DMS53 treated with DMSO at 0.1 percent for 48 hours (cell line): ENCODE data around the gene C1QL4.

Experiments
- DNase-seq: peaks from one replicate; lab custom pipeline; 2025; ENCODE audit not compliant: unreplicated experiment; lab: John Stamatoyannopoulos, UW

The C1QL4 gene

DNA sequence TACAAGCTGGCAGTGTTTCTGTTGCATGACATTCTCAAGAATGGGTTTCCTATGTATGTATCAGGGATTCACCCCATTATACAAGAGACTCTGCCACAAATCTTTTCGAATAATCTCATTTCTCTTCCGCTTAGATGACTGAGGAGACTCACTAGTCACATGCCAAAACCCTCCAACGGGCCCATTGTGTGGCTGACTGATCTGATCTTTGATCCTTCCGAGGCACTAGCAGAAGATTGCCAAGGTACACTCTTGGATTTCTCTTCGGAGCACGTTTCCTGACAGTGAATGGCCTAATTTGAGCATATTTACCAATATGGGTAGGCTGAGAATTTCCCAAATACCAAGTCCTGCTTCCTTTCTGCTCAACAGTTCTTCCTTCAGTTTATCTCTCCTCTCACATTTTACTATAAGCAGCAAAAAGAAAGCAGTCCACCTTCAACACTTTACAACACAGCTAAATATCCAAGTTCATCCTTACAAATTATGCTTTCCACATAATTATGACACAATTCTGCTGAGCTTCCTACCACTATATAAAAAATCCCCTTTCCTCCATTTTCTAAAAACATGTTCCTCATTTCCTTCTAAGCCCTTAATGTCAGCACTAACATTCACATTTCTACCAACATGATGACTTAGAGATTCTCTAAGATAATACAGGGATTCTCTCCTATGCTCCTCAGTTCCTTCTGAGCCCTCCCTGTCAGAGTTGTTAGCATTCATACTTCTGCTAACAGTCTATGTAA, 31.1 kb downstream of the C1QL4 start:
- no peak for DNase-seq

DNA sequence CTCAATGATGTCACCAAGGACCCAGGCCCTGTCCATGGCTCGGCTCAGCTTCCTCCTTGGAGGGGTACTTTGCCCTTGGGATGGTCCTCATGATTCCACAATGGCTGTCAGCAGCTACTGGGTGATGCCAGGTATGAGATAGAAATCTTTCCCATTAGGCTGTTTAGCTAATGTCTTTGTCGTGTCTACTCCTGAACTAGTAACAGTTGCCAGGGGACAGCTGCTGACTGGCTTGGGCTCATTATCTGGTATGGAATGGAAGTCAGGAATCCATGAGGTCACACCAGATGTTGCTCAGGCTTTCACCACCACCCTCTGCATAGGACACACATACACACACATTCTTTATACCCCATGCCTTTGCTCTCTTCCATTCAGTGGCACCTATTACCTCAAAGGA, 32.8 kb downstream of the C1QL4 start:
- no peak for DNase-seq

DNA sequence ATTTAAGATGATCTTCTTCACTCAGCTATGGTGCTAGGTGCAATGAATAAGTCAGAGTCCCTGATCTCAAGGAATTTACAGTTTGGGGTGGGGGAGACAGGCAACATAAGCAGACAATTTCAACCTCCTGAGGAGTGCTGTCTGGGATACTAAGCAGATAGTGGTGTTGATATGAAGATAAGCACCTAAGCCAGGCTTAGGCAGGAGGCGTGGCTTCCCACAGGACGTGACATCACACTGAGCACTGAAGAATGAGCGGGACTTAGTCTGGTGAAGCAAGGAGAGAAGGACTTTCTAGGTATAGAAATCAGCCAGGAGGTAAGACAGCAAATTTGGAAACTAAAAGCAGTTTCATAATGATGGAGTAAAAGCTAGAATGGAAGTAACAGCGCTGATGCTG, 35.2 kb downstream of the C1QL4 start:
- DNase-seq: no peak

DNA sequence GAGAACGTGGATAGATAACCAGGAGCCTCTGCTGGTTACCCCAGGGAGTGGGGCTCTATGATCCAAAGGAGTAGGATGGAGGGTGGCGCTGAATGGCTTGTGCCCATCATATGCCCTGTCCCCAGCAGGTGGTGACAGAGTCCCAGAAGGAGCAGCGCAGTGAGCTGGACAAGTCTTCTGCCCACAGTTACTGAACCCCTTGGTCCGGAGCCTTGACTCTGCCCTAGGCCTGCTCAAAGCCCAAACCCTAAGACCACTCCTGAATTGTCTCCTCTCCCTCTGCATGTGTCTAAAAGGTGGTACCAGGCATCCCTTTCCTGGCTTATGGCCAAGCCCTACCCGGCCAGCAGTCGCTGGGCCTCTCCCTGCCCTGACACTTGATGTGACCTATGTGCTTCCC, 38.8 kb downstream of the C1QL4 start:
- DNase-seq: peak; percentile 15

DNA sequence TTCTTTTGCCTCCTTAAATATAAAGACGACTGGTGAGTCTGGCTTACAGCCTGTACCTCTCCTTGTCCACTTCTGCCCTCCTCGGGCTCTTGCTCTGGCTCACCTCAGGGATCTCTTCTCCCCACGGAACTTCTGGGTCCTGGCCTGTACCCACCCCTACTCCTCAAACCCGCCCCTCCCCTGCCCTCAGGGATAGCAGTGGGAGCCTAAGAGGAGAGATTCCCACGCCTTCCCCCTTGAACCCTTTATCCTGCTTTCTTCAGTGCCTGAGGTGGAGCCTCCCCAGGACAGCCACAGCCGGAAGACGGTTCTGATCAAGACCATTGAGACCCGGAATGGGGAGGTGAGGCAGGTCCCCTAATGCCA, 39.3 kb downstream of the C1QL4 start:
- no peak for DNase-seq

DNA sequence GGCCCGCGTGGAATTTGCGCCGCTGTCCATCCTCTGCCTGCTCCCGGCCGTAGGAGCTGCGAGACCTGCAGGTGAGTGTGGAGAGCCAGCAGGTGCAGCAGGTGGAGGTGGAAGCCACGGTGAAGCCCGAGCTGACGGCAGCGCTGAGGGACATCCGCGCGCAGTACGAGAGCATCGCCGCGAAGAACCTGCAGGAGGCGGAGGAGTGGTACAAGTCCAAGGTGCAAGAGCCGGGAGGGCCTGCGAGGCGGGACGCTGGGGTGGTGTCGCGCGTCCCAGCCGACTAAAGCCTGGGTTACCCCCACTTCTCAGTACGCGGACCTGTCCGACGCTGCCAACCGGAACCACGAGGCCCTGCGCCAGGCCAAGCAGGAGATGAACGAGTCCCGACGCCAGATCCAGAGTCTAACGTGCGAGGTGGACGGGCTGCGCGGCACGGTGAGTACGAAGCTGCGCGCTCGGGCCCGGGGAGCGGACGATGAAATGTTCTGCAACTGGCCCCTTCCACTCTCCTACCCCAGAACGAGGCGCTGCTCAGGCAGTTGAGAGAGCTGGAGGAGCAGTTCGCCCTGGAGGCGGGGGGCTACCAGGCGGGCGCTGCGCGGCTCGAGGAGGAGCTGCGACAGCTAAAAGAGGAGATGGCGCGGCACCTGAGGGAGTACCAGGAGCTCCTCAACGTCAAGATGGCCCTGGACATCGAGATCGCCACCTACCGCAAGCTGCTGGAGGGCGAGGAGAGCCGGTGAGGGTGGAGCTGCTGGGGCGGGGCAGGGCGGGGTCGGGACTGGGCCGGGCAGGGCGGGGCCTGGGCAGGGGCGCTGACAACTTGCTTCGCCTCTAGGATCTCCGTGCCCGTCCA, 39.9 kb downstream of the C1QL4 start:
- peak; percentile 81 for DNase-seq

DNA sequence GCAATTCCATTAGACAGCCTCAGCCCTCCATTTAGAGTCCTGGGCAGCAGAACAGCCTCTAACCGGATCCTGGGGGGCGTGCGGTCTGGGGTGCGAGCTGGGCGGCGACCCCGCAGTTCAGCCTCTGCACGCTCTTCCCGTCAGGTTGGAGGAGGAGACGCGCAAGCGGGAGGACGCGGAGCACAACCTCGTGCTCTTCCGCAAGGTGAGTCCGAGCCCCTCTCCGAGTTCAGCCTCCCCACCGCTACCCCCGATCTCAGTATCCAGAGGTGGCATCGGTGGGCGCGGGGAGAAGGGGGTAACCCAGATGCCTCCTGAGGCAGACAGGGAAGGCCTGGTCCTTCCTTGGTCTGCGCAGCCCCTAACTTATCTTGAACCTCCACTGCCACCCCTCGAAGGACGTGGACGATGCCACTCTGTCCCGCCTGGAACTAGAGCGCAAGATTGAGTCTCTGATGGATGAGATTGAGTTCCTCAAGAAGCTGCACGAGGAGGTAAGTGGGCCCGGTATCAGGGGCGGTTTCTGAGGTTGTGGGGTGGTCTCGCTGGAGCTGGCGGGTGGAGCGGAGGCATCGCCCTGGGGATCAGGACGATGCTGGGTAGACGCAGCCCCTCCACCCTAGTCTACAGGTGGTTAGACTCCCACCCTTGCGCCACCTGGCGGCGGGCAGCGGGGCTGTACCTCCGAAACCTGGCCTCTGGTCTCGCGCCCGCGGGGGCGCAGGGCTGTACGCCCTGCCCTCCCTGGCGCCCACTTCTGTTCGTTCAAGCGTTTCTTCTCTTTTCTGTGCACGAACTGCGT, 40.8 kb downstream of the C1QL4 start:
- peak; percentile 70 for DNase-seq

DNA sequence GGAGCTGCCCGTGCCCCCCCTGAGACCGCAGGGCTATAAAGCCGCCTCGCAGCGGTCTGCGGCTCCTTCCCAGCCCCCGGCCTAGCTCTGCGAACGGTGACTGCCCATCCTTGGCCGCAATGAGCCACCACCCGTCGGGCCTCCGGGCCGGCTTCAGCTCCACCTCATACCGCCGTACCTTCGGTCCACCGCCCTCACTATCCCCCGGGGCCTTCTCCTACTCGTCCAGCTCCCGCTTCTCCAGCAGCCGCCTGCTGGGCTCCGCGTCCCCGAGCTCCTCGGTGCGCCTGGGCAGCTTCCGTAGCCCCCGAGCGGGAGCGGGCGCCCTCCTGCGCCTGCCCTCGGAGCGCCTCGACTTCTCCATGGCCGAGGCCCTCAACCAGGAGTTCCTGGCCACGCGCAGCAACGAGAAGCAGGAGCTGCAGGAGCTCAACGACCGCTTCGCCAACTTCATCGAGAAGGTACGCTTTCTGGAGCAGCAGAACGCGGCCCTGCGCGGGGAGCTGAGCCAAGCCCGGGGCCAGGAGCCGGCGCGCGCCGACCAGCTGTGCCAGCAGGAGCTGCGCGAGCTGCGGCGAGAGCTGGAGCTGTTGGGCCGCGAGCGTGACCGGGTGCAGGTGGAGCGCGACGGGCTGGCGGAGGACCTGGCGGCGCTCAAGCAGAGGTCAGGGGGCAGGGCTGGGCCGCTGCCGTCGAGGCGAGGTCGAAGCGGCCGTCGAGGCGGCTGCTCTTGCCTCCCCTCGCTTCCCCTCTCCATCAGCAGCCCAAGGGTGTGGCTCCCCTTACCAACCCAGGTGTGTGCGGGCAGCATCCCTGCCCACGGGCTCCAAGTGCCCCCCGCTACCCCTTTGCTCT, 41.7 kb downstream of the C1QL4 start, which contains the start of gene PRPH:
Gene PRPH (plus strand): TSS at position 66 of the 855 bp plus-strand sequence. CDS start 54 bp downstream, at position 120.
- DNase-seq: no peak

DNA sequence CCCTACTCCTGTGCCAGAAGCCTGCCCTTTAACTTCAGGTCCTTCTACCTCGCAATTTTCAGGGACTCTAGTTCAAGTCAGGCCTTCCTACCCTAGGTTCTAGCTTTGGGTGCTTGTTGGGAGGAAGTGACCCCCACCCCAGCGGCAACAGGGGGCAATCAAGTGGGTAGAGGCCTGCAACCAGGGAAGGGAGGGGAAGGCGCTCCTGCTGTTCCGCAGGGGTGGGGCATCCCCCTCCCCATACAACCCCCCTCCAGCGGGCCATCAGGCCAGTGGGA, 42.2 kb downstream of the C1QL4 start:
- no peak for DNase-seq

DNA sequence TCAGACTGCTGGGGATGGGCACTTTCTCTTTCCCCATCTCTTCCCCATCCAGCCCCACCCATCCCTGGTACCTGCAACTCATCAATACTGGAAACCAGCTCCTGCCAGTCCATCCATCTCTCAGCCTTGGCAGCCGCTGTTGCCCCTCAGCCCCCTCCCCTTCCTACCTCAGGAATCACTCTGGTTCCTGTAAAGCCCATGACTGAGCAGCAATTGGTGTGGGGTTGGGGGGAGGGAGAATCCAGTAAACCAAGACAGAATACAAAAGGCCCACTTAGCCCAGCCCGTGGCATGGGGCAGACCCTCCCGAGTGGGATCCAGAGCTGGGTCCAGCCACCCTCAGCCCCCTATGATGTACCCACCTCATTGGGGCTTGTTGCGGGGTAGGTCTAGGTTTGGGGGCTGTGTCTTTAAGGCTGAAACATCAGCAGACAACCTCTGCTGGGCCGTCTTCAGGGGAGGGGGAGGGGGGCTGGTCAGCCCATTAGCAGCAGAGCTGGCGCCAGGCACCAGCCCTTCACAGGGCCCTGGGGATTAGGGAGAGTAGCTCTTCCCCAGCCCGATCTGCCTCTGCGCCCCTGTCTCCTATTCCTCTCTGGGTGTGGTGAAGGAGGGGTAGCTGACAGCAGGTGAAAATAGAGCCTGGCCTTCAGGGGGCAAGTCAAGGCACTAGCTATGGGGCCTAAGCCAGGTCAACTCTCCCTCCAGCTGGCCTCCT, 42.7 kb downstream of the C1QL4 start:
- DNase-seq: no peak

DNA sequence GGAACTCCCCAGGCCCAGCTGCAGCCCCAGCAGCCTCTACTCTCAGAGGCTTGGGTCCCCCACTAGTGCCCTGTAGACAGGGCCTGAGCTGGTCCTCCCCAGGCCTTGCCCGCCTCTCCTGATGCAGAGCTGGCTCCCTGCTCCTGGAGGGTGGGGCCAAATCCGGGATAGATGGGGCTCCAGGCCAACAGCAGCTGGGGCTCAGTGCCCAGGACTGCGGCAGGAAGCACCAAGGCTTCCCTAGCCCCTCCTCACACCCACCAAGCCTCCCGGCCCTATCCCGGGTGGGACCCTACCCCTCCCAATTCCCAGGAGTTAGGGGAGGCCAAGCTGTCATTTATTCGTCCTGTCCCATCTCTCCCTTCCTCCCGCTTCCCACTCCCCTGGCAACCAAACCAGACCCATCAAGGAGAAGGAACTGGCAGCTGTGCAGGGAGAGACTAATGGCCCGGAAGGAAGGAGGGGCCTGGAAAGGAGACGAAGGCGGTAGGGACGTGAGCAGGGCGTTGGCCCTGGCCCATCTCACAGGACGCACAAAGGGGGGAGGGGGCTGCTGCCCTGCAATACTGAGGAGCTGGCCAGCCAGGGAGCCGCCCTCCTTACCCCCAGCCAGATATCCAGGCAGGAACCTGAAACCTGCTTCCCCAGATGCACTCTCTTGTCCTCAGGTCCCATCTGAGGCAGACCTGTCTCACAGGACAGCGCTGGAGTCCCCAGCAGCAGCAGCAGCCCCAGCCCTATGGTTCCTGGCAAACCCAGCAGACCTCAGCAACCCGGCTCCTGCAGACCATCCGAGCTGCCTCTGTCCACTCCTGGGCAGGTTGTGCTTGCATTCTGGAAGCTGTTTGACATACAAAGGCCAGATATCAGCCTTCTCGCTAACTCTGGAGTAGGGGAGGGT, 43.7 kb downstream of the C1QL4 start:
- no peak for DNase-seq

DNA sequence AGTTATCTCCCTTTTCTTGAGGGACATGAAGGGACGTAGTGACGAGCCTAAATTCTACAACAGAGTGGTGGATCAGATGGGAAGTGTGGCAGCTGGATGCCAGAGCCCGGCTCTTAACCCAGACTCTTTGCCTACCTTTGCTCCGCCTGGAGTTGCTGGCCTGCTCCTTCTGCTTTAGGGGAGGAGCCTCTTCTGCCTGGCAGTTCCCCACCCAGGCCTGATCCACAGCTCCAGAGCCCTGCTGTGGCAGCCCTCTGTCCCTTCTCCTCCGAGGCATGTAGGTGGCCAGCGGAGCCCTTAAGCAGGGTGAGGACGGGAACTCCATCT, 44.3 kb downstream of the C1QL4 start:
- DNase-seq: no peak

DNA sequence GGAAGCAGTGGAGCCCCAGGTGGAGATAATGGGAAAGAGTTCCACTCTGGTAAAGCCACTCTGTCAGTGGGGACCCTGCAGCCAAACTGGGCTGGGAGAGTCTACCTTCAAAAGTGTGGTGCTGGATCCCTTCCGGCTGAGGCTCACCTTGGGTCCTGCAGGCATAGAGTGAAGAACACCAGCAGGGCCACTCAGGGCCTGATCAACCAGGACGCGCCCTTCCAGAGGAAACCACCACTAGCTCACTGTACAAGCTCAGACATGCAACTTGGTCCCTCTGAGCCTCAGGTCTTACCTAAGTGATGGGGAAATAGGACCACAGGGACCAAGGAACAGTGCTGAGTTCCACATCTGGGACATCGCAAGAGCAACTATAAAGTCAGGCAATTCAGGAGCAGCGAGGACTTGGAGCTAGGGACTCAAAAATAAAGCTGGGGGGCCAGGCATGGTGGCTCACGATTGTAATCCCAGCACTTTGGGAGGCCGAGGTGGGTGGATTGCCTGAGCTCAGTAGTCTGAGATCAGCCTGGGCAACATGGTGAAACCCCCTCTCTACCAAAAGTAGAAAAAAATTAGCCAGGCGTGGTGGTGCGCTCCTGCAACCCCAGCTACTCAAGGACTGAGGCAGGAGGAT, 47.9 kb downstream of the C1QL4 start:
- DNase-seq: no peak

DNA sequence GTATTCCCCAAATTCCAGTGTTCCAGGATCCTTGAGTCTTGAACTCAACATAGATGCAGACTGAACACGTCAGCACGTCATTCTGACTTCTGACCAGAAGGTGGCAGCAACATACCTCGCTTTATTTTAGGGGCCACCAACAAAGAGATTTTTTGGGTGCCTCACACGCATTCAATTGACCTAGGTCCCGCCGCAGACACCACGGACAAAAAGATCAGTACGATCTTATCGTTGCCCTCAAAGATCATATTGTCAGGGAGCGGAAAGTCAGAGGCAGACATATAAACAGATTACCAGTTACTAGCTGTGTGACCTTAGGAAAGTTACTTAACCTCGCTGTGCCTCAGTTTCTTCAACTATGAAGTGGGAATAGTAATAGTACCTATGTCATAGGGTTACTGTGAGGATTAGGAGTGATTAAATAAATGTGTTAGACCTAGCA, 48.6 kb downstream of the C1QL4 start:
- DNase-seq: peak; percentile 21

DNA sequence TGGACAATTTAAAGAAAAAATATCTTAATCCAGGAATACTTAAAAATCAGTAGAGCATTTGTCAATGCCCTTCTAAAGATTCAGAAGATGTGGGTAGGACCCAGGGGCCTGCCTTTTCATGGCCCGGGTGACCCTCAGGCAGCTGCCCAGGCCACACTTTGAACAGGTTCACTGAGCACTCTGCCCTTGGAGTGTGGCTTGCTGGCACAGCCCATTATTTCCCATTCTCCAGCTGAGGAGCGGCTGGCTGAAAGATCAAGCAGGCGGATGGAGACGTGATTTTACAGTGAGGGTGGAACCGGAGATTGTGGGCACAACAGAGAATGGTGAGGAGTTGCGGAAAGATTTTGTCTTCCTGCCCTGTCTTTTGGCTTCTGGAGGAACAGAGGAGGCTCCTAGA, 49.1 kb downstream of the C1QL4 start:
- no peak for DNase-seq

DNA sequence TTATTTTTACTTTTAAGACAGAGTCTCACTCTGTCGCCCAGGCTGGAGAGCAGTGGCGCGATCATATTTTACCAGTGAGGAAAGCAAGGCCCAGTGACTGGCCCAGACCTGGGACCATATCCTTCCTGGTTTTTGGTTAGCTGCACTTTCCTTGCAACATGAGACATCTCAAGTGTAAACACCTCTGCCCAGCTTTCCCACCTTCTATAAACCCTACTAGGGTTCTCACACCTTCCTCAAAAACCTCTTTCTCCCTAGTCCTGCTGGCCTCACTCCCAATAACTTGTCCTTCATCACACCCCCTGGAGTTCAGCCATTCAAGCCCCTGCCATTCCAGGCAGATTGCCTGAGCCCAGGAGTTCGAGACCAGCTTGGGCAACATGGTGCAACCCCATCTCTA, 52.3 kb downstream of the C1QL4 start:
- DNase-seq: no peak

DNA sequence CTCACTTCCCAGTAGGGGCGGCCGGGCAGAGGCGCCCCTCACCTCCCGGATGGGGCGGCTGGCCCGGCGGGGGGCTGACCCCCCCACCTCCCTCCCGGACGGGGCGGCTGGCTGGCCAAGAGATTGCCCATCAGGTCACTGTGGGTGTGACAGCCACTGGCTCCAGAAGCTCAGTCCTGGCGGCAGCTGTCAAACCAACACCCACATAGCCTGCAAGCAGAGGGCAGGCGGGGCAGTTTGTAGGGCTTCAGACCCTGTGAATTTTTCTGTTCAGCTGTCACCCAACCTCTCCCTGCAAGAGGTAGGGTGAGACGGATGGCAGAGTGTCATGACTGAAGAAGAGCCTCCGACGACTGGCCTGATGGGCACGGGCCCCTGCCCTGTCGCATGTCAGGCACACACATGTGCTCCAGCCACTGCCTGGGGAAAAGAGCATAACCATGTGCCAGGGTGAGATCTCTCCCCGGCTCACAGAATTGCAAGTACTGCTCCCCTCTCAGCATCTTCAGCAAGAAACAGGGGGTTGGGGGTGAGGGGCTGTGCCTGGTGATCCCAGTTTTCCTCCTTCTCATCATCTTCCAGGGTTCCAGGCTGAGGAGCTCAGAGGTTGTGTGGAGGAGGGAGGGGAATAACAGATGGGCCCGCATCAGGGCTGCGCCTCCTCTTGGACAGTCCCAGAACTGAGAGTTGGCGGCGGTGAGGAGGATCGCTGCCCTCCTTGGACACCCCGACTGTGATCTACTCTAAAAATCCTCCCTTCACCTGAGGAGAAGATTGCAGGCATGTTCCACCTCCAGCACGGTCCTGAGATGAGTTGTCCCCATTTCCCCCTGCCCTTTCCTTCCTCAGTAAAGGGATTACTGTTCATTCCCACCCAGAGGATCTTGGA, 53.2 kb downstream of the C1QL4 start:
- no peak for DNase-seq
